ENCODE results near the gene RASGEF1B. TPM values are rescaled to one million over a fixed set of nuclear protein-coding genes. Genes with fewer than 3 reads are reported as not detected.

Gene RASGEF1B
- 13.5 TPM for total RNA-seq

GRCh38 chr4:81471588-81472280 lies at the start of gene RASGEF1B:
Gene RASGEF1B (minus strand): TSS chr4:81471907. CDS start chr4:81459508, 12,399 bp downstream.
- Histone ChIP-seq H3K27ac (peak within 1 kb of the TSS; percentile 89), H3K36me3 (no peaks in the 10 kb centered on the region), H3K4me3 (peak within 1 kb of the TSS; percentile 57 to 89), H3K27me3 (no peaks in the 10 kb centered on the region), H3K4me1 (peaks cover 29% of the 10 kb centered on the region), H3K9me3 (no peaks in the 10 kb centered on the region)
- DNase-seq (ENCODE audit: extremely low spot score in 2 of 2), result peak in 1 of 2 donors; percentile 90
- TF ChIP-seq POLR2A (IDR thresholded peaks at IDR 0.05) (peak in 1 of 2 donors; percentile 60), POLR2AphosphoS5 (IDR thresholded peaks at IDR 0.05; ENCODE audit: insufficient read depth in 1 of 2, low read depth in 1 of 2) (peak in 1 of 2 donors; percentile 77)
- TF ChIP-seq, protein P1, sequence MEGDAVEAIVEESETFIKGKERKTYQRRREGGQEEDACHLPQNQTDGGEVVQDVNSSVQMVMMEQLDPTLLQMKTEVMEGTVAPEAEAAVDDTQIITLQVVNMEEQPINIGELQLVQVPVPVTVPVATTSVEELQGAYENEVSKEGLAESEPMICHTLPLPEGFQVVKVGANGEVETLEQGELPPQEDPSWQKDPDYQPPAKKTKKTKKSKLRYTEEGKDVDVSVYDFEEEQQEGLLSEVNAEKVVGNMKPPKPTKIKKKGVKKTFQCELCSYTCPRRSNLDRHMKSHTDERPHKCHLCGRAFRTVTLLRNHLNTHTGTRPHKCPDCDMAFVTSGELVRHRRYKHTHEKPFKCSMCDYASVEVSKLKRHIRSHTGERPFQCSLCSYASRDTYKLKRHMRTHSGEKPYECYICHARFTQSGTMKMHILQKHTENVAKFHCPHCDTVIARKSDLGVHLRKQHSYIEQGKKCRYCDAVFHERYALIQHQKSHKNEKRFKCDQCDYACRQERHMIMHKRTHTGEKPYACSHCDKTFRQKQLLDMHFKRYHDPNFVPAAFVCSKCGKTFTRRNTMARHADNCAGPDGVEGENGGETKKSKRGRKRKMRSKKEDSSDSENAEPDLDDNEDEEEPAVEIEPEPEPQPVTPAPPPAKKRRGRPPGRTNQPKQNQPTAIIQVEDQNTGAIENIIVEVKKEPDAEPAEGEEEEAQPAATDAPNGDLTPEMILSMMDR (IDR thresholded peaks at IDR 0.05), result no peak
- intact Hi-C loops (cut with DNase I), result no loop called here

- TF ChIP-seq POLR2A (IDR thresholded peaks at IDR 0.05) (no peak), POLR2AphosphoS5 (IDR thresholded peaks at IDR 0.05; ENCODE audit: insufficient read depth in 1 of 2, low read depth in 1 of 2) (no peak)
- TF ChIP-seq, protein P1 (IDR thresholded peaks at IDR 0.05), result no peak
- no peaks in the 10 kb centered on the region for H3K36me3 ChIP-seq
- H3K27me3 ChIP-seq, result no peaks in the 10 kb centered on the region
- no peak overlapping the region for H3K27ac ChIP-seq
- no peaks in the 10 kb centered on the region for H3K4me1 ChIP-seq
- H3K9me3 ChIP-seq, result no peaks in the 10 kb centered on the region
- DNase-seq (ENCODE audit: extremely low spot score in 2 of 2), result no peak
- intact Hi-C loops (cut with DNase I), result loop anchor here (5.0 kb wide), 1 partner anchor 1188 kb away; no protein-coding TSS in a partner anchor
- H3K4me3 ChIP-seq, result no peak overlapping the region
Observed at GRCh38 chr4:81519856-81520255, 48.1 kb upstream of the RASGEF1B start.

DNA sequence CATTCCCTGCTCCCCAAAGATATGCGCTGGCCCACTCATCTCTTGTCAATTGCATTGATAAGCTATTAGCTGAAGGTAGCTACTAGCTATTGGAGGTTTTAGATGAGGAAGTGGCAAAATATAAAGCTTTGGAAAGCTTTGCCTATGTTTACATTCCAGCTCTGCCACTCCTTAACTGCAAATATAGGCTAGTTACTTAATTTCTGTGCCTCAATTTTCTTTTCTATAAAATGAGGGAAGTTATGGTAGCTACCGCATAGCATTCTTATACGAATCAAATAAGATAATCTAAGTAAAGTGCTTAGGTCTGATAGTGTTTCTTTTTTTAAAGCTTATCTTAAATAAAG lies 47.7 kb upstream of the RASGEF1B start:
- no peaks in the 10 kb centered on the region for H3K27me3 ChIP-seq
- H3K4me1 ChIP-seq, result no peaks in the 10 kb centered on the region
- H3K27ac ChIP-seq, result no peak overlapping the region
- H3K4me3 ChIP-seq, result no peak overlapping the region
- TF ChIP-seq POLR2A (IDR thresholded peaks at IDR 0.05) (no peak), POLR2AphosphoS5 (IDR thresholded peaks at IDR 0.05; ENCODE audit: insufficient read depth in 1 of 2, low read depth in 1 of 2) (no peak)
- TF ChIP-seq, protein P1 (IDR thresholded peaks at IDR 0.05), result no peak
- intact Hi-C loops (cut with DNase I), result loop anchor here (5.0 kb wide), 1 partner anchor 1187 kb away; no protein-coding TSS in a partner anchor
- no peak for DNase-seq (ENCODE audit: extremely low spot score in 2 of 2)
- no peaks in the 10 kb centered on the region for H3K9me3 ChIP-seq
- H3K36me3 ChIP-seq, result no peaks in the 10 kb centered on the region

DNA sequence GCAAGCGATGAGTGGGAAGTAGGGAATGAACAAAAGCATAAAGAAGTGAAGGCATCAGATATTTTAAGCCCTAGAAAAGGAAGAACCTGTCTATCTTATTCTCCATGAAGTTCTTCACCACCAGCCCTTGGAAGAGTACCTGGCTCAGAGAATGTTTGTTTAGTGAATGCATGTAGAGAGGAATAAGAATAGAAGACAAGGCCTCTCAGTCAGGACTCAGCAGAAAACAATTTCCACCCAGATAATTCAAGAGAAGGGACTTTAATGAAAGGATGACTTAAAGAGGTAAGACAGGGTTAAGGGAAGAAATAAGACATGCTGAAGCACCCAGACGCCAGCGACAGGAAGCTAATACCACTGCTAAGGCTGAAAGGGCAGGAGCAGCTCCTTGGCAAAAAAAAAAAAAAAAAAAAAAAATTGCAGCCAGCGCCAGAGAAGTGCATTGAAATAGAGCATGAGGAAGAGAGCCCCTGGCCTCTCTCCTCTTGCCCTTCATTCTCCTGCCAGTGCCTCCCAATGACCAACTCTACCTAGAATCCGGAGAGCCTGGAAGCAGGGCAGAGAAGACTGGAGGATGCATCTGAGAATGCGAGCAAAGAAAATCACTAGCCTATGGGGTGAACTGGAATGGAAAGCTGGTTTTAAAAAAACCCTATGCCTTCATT lies 47.2 kb upstream of the RASGEF1B start:
- no peak for TF ChIP-seq POLR2A (IDR thresholded peaks at IDR 0.05)
- TF ChIP-seq, protein P1 (IDR thresholded peaks at IDR 0.05), result no peak
- no peak for TF ChIP-seq POLR2AphosphoS5 (IDR thresholded peaks at IDR 0.05; ENCODE audit: insufficient read depth in 1 of 2, low read depth in 1 of 2)
- no peaks in the 10 kb centered on the region for H3K9me3 ChIP-seq
- intact Hi-C loops (cut with DNase I), result loop anchor here (5.0 kb wide), 1 partner anchor 1187 kb away; no protein-coding TSS in a partner anchor
- H3K4me3 ChIP-seq, result no peak overlapping the region
- H3K27ac ChIP-seq, result no peak overlapping the region
- no peaks in the 10 kb centered on the region for H3K4me1 ChIP-seq
- H3K36me3 ChIP-seq, result no peaks in the 10 kb centered on the region
- no peak for DNase-seq (ENCODE audit: extremely low spot score in 2 of 2)
- no peaks in the 10 kb centered on the region for H3K27me3 ChIP-seq

DNA sequence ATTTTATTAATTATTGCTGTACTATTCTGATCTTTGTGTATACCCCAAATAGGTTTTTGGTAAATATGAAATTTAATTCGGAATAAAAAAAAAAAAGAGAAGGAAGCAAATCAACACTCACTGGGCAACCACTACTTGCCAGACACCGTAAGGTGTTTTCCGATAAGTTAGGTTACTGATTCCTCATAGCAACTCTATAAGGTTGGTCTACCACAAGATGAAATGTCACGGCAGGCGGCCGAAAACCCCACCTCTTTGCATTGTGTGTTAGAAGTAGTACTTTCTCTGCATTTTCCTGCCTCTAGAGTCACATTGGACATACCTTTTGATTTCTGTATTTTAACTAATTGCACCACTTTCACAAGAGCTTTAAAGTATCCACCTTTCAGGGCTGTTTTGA lies 44.5 kb upstream of the RASGEF1B start:
- no peak overlapping the region for H3K27ac ChIP-seq
- no peak overlapping the region for H3K4me3 ChIP-seq
- H3K27me3 ChIP-seq, result no peaks in the 10 kb centered on the region
- intact Hi-C loops (cut with DNase I), result loop anchor here (5.0 kb wide), 1 partner anchor 1184 kb away; no protein-coding TSS in a partner anchor
- no peaks in the 10 kb centered on the region for H3K4me1 ChIP-seq
- DNase-seq (ENCODE audit: extremely low spot score in 2 of 2), result no peak
- H3K9me3 ChIP-seq, result no peaks in the 10 kb centered on the region
- no peaks in the 10 kb centered on the region for H3K36me3 ChIP-seq
- TF ChIP-seq, protein P1 (IDR thresholded peaks at IDR 0.05), result no peak
- no peak for TF ChIP-seq POLR2AphosphoS5 (IDR thresholded peaks at IDR 0.05; ENCODE audit: insufficient read depth in 1 of 2, low read depth in 1 of 2)
- TF ChIP-seq POLR2A (IDR thresholded peaks at IDR 0.05), result no peak

Data from vagina (tissue), 2 donors.